ENCODE results near the gene OR2L5.

Gene OR2L5, protein sequence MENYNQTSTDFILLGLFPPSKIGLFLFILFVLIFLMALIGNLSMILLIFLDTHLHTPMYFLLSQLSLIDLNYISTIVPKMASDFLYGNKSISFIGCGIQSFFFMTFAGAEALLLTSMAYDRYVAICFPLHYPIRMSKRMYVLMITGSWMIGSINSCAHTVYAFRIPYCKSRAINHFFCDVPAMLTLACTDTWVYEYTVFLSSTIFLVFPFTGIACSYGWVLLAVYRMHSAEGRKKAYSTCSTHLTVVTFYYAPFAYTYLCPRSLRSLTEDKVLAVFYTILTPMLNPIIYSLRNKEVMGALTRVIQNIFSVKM

GRCh38 chr1:248013229-248013710 lies at the start of gene OR2L5:
Gene OR2L5, plus strand, starts transcription at chr1:248013660. Its CDS starts 8,288 bp downstream, at chr1:248021948.
- DNase-seq: no peak

DNA sequence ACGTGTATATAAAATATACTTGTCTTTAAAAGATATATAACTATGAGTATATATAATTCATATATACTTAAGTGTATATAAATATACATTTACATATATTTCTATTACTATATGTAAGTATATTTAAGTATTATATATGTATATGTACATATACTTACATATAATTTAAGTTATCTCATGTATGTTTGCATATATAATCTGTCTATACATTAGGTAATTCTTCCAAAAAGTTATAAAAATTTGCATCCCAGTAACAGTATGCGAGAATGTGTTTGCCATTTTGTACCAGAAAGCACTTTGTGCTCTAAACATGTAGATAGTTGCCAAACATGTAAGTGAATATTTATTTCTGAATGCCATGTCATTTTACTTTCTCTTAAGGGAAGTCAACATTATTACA lies 48.5 kb upstream of the OR2L5 start, which contains the start of gene OR2AK2:
Gene OR2AK2, plus strand, starts transcription at position 301 of the 400 bp plus-strand sequence. CDS start 144 bp downstream, outside the sequence.
- no peak for DNase-seq

DNA sequence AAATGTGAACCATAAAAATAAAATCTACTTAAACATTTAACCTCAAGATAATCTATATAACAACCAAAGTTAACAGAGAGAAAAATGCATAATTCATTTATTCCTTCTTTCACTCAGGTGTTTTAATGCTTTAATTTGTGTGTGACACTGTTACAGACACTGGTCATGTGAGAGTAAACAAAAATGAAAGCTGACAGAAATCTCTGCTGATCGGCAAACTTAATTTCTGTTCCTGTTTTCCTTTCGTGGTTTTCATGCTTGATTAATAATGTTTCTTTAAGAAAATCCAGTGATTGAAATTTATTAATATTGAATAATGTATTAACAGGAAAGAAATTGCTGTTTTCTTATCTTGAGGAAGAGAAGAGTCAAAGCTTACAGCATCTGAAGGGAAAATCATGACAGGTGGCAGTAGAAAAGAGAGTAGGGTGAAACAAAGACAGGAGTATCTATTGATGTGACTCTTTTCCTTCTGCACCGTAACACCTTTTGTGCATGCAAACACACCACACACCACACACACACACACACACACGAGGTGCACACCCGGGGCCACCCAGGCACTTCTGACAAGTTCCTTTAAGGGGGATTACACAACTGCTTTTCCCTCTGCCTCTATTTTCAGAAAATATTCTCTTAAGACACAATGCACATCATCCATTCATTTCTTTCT lies 46.8 kb upstream of the OR2L5 start:
- no peak for DNase-seq

- no peak for DNase-seq
These were observed 20.5 kb upstream of the OR2L5 start for GRCh38 chr1:247992986-247993385.

DNA sequence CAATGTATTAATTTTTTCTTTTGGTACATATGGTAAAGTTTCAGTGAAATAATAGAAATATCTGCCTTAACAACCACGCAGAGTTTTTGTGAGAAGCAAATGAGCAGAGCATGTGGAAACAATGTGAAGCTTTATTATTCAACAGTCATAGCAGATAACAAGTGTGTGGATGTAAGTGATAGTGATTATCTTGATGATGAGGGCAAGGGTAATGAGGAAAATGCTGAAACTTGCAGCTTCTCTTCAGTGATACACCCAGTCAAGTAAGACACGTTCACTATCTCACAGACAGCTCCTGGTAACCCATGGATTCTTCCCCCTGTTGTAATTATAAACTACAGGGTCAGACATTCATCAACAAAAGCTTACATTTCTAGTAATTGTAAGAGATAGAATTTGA lies 14.6 kb upstream of the OR2L5 start:
- DNase-seq: no peak

DNA sequence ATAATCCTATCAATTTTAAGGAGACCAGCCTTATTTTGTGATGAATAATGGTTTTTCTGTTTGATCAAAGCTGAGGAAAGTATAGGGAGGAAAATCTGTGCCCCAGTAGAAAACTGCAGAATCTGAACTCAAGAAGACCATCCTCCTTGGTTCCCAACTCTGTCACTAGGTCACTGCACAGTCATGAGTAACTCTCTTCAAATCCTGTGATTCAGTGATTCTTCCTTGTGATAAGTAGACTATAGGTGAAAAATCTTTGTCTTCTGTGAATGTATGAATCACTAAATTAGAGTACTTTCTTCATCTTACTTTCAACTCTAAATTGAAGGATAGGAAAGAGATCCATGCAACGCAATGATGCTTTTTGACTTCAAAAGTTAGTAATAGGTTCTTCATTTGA lies 13.3 kb upstream of the OR2L5 start:
- DNase-seq: no peak

- no peak for DNase-seq
These were observed 5.7 kb upstream of the OR2L5 start for GRCh38 chr1:248007778-248008177.

- DNase-seq: no peak
These were observed 3.8 kb upstream of the OR2L5 start for GRCh38 chr1:248009681-248010080.

DNA sequence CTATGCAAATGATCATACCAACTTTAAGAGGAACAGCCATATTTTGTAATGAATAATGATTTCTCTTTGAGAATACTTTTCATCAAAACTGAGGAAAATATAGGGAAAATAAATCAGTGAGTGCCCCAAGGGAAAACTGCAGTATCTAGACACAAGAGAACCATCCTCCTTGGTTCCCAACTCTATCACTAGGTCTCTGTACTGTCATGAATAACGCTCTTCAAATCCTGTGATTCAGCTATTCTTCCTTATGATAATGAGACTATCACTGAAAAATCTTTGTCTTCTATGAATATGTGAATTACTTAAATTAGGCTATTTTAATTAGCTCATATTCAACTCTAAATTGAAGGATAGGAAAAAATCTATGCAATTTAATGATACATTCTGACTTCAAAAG lies 2.3 kb downstream of the OR2L5 start:
- DNase-seq: no peak

DNA sequence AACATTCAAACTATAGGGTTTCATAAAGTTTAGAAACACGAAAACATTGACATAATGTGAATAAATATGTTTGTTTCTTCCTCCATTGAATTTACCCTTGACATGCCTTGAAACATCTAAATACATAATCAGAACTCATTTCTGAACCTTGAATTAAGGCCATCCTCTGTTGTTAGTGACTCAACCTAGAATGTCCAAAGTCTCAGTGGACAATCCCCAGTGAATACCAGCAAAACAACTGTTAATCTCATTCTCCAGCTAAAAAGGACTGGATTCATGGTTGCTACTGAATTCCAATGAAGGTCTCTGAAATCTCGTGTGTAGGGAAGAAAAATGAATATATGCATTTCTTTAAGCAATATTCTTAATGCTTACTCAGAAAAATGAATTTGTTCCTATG lies 16.3 kb downstream of the OR2L5 start, which contains the start of gene OR2L2:
Gene OR2L2, plus strand, starts transcription at position 301 of the 400 bp plus-strand sequence. CDS start 8,198 bp downstream, outside the sequence.
- no peak for DNase-seq

DNA sequence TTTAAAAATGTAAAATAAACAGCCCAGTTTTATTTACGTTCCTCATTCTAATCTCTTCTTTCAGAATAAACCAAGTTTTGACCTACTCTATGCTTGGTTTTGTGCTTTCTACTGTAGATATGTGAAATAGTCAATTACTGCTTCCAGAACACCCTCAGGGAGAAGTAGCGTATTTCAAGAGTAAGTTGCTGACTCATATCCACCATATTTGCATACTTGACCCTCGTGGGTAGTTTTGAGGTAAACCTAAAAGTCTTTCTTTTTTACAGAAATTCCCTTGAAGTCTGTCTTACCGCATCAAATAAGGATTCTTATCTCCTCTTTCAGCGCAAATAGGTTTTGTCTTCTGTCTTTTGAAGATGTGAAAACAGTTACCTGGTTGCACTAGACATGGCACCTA lies 31.7 kb downstream of the OR2L5 start:
- DNase-seq: no peak

DNA sequence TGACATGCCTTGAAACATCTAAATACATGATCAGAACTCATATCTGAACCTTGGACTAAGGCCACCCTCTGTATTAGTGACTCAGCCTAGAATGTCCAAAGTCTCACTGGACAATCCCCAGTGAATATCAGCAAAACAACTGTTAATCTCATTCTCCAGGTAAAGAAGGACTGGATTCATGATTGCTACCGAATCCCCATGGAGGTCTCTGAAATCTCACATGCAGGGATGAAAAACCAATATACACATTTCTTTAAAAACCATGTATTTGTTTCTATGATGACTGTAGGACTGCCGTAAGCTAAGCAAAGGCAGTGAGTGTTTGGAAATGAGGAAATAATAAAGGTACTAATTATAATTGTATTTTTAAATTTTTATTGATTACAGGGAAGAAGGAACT lies 33.1 kb downstream of the OR2L5 start, which contains the start of gene OR2L3:
Gene OR2L3, plus strand, starts transcription at position 301 of the 400 bp plus-strand sequence. CDS start 13,846 bp downstream, outside the sequence.
- no peak for DNase-seq

DNA sequence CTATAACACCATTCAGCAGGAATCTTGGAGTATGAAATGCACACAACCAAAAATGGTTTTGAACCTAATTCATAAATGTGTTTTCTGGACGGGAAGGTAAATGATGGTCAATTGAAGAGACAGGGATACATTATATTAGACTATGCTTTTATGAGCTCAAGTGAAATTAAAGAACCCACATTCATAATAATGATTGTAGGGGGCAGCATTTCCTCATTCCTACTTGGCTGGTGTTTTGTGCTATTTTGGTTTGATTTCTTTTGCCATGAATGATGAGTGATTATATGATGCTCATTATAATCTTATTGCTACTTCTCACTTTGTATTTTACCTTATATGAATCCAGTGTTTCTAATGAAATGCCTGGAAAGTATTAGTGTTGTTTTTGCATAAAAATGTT lies 33.5 kb downstream of the OR2L5 start:
- no peak for DNase-seq

DNA sequence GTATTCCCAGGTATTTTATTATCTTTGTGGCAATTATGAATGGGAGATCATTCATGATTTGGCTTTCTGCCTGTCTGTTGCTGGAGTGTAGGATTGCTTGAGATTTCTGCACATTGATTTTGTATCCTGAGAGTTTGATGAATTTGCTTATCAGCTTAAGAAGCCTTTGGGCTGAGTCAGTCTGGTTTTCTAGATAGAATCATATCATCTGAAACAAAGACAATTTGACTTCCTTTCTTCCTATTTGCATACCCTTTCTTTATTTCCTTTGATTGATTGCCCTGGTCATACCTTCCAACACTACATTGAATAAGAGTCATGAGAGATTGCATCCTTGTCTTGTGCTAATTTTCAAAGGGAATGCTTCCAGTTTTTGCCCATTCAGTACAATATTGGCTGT lies 41.2 kb downstream of the OR2L5 start:
- no peak for DNase-seq

GRCh38 chr1:248055261-248055660 lies 41.8 kb downstream of the OR2L5 start:
- DNase-seq: no peak

- no peak for DNase-seq
These were observed 51.6 kb downstream of the OR2L5 start for GRCh38 chr1:248065071-248065470.

DNA sequence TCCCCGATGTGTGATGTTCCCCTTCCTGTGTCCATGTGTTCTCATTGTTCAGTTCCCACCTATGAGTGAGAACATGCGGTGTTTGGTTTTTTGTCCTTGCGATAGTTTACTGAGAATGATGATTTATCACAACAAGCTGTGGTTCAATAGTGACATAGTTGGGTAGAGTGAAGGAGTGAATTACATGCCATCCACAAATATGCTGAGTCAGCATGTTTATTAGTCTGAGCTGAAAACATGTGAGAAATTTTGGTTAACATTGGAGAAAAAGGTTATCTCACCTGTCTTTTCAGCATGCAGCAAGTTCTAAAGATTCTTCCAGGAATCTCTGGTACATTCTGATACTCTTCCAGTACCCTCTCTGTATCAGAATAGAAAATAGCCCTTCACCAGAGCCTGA lies 52.1 kb downstream of the OR2L5 start:
- no peak for DNase-seq

Measured in NCI-H1092 treated with DMSO at 0.1 percent for 48 hours (cell line).